GM21529 (cell line): Measurements from ENCODE around the gene PRKCD.
"Not testable (repeated sequence)": the region's sequence is repeated elsewhere in the genome, so short reads cannot be mapped to it uniquely, and the experiment has no call there.

Source experiments
- ATAC-seq: cut with Tn5 transposase; IDR thresholded peaks from one replicate; pipeline ENCODE4 v1.9.1; 2021; ENCODE audit not compliant: unreplicated experiment

PRKCD gene

GRCh38 chr3:53139906-53140846 lies 20.8 kb upstream of the PRKCD start:
- ATAC-seq = no peak

DNA sequence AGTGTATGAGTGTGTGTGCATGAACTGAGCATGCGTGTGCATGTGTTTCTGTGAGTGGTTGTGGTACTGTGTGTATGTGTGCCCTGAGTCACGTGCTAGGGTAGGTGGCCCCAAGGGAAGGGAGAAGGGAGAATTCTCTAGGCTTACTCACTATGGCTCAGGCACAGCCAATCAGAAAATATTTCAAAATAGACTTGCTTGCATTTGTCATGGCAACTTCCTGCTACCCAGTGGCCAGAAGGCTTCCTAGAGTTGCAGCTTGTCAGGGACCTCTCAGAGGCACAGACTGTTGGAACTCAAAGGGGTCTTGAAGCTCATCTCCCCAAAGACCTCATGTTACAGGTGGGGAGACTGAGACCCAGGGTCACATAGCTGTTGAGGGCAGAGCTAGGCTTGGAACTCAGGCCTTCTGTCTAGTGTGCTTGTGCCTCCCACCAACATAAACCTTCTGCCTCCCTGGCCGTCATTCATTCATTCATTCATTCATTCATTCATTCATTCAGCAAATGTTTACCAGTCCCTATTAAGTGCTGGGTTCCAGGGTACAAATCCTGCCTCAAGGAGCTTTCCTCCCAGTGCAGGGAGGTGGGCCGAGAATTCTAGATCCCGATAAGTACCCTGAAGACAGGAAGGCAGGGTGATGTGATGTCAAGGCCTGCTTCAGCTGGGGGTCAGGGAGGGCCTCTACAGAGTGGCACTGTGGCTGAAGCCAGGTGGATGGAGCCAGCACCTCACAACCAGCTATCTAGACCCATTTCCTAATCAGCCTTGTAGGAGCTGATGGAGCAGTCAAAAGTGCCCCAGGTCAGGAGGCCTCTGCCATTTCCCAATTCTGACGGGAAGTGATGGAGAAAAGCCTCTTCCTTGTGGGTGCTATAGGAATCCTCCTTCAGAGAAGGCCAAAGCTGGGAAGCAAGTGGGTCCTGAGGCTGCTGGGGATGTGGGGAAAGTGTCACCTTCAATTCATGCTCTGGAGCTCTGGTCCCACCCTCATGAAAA lies 19.9 kb upstream of the PRKCD start:
- no peak for ATAC-seq

DNA sequence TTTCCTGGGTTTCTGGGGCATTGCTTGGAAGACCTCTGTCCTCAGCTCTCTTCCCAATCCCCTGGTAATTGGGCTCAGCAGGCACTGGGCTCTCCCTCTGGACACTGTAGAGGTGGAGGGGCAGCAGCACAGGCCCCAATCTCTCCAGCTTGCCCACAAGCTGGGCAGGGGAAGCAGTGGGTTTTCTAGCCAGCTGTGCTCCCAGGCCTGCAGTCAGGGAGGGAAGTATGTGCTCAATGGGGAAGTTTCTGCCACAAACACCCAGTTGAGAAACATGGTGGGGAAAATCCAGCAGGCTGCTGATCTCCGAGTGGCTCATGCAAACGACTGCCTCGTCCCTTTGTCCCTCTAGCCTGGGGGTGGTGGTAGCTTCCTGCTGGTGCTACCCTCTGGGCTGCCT lies 18.0 kb upstream of the PRKCD start:
- no peak for ATAC-seq

- ATAC-seq = no peak
Observed at GRCh38 chr3:53144446-53144845, 16.6 kb upstream of the PRKCD start.

DNA sequence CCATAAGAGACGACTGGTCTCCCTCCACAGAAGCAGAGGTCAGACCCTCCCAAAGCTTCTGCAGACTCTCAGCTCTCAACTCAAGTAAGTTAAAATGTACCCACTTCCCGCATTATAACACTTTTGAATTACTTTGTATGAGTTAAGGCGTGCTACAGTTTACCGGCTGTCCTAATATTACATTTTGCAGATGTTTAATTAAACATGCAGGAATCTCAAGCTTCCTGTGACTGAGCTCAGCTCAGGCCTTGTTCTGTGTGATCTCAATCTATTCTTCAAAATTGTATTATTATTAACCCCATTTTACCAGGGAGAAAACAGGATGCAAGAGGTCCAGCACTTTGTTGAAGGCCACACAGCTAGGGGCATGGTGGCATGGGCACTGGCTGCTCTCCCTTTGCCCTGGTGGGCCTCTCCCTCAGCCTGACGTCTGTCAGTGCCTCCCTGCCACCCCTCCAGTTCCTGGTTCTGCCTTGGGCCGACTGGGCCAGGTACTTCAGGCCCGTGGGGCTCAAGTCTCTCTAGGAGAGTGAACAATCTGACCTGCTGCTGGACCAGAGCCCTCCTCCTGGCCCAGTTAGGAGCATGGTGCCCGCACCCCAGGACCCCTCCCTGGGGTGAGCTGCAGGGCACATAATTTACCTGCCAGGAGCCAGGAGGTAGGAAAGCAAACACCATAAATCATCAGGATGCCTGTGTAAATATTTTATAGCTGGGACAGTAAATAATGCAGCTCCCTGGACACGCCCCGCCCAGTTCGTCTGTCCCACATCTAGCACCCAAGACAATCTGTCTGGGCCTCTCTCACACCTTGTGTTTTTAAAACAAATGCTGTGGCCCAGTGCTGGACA lies 15.9 kb upstream of the PRKCD start:
- ATAC-seq = no peak

GRCh38 chr3:53145713-53146080 lies 15.3 kb upstream of the PRKCD start:
- no peak for ATAC-seq

DNA sequence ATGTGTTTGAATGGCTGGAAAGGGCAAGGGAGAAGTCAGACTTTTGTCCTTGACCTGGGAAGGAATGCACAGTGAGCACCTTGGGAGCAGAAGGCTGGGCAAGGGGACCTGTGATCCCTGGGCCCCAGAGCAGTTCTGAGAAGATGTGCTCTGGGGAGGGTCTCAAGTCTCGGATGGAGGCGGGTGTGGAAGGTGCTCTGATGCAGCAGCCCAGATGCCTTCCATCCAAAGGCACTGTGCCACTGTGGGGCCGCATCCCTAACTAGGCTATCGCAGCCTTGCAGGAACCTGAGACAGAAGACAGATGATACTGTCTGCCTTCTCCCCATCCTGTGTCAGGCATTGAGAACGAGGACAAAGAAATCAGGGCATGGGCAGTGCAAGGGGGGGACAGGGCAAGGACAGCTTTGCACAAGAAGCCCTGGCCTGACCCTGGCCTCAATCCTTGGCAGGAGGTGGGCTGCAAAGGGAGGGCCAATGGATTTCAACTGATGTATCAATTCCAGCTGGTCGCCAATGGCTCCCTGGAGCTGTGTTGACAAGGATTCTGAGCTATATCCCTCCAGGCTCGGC lies 14.6 kb upstream of the PRKCD start:
- ATAC-seq = no peak

DNA sequence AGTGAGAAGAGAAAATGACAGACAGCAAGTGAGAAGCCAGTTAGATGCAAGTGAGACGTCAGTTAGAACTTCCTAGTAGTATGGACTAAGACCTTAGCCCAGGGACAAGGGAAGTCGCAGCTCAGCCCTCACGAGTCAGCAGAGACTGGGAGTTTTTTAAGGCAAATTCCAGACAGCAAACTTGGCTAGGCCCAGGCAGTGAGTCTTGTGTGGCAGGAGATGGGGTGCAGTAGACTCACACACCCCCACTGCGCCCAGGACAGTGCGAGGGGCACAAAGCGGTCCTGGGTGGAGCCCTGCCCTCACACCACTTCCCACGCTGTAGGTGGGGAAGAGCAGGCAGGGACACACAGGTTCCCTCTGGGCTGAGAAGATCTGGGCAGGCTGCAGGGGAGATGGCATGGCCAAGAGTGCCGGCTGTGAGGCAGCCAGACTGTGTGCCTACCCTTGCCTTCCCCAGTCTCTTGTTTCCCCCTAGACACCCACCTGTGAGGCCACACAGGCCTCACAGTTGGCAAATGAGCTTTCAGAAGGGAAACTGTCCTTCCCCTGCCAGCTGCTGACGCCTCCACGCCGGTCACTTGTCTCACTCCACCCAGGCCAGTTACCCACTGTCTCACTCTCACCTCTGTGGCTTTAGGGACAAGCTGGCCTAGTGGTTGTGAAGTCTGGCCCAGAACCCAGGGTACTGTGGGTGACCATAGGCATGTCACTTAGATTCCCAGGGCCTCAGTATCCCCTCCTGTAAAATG lies 13.7 kb upstream of the PRKCD start:
- no peak for ATAC-seq

DNA sequence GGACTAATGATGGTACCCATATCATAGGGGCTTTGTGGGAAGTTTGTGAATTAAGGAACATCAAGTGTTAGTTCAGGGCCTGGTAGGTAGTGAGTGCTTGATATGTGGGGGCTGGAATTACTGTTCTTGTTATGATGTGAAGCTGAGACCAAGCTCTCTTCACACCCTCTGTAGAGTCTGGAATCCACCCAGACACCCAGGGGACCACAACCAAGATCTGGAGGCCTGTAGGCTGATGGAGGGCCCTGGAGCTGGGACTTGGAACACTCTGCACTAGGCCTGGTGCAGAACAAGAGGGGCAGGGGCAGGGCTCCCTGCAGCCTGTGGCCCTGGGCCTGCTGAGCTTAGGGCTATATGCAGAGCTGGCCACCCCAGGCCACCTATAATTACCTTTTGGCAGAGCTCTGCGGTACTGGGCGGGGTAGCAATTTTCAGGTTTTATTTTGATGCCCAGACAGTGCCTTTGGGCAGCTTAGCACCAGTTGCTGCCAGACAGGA lies 13.1 kb upstream of the PRKCD start:
- ATAC-seq = no peak

- no peak for ATAC-seq
Observed at GRCh38 chr3:53149006-53149690, 11.9 kb upstream of the PRKCD start.

DNA sequence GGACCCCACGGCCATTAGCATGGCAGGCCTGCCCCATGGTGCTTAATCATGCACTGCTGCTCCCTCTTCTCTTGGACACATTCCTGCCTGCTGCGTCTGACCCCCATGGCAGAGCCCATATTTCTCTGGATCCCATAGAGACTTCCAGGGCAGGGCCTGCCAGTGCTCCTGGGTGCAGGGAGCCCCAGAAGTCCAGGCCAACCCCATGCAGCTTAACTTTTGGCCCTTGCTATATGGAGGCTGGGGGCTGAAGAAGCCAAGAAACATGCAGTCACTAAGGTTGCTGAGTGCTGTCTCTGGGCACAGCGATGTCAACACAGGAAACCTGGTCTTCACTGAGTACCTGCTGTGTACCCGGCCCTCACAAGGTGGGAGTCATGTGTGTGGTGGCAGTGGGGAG lies 11.3 kb upstream of the PRKCD start:
- ATAC-seq = no peak

DNA sequence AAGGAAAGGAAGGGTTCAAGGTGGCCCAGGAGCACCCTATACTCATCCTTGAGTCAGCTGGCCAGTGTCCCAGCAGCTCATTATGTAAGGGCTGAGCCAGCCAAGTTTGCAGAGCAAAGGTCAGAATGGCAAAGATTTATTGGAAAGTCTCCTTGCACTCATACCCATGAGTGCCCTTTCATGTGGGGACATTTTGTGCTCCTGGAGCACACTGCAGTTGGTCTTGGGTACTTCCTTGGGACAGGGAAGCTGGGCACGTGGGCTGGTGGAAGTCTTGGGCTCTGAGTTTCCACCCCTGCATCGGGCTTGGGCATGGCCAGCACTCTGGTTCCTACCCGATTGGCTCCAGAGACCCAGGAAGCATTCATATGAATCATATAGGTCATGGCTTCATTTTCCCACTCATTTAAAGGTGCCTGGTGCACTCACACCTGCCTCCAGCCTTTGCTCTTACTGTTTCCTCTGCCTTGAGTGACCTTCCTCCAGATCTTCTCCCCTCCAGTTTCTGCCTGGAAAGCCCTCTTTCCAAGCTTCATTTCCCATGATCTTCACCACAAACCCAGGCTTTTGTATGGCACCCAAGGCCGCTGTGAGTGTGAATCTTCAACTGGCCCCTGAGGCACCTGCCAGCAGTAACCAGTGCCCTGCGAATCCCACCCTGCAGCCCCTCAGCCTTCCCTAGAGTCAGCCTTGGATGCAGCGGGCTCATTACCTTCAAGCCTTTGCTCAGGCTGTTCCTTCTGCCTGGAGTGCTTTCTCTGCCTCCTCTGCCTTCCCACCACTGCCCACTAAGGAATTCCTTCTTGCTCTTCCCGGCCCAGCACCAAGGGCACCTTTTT lies 10.5 kb upstream of the PRKCD start:
- no peak for ATAC-seq

GRCh38 chr3:53151086-53151438 lies 9.9 kb upstream of the PRKCD start:
- not testable (repeated sequence) for ATAC-seq

GRCh38 chr3:53151465-53151864 lies 9.5 kb upstream of the PRKCD start:
- ATAC-seq = no peak

- ATAC-seq = no peak
Observed at GRCh38 chr3:53151870-53152660, 8.9 kb upstream of the PRKCD start.

DNA sequence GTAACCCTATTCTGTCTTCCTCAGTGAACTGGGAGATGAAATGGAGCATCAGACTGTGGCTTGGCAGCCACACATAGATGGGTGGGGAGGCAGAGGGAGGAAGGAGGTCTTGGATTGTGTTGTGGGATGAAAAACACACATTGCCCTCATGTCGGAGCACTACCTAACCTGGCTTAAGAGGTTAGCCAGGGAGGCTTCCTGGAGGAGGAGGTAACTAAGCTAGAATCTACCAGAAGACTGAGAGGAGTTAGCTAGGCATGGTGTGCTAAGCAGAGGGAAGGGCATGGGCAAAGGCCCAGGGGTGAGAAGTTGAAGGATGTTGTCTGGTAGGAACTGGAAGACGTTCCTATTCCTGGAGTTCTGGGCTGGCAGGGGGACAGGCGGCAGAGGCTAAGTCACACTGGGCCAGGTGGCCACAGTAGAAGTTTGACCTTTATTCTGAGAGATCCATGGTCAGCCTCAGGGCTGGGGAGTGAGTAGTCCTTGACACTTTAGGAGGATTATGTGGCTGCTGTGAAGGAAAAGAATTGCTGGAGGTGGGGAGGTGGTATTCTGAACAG lies 7.7 kb upstream of the PRKCD start:
- no peak for ATAC-seq

GRCh38 chr3:53153980-53154379 lies 7.0 kb upstream of the PRKCD start:
- no peak for ATAC-seq
